PFSK-1 (cell line): ENCODE measurements around the gene RAB3IP.

Source experiments
- FOXP2 ChIP-seq: optimal IDR thresholded peaks from 2 replicates; pipeline ENCODE3; 2011; ENCODE audit warnings: borderline replicate concordance, control low read depth, inconsistent platforms; ENCODE audit not compliant: insufficient read depth; ENCODE audit errors: extremely low read length, extremely low read depth
- POLR2AphosphoS5 ChIP-seq: IDR thresholded peaks from 2 replicates; pipeline ENCODE4 v1.6.1; 2012; ENCODE audit warnings: low read depth, mild to moderate bottlenecking, control low read depth, low read length, moderate library complexity
- REST ChIP-seq, 2 experiments: IDR thresholded peaks; 2 replicates each; pipeline versions ENCODE4 v1.6.1 to v1.8.0; 2011 to 2012; ENCODE audit warnings: low read depth in 2 of 2, low read length in 2 of 2, control low read depth in 1 of 2, inconsistent platforms in 1 of 2, mild to moderate bottlenecking in 1 of 2, moderate library complexity in 1 of 2; ENCODE audit not compliant: insufficient read depth in 1 of 2
- SIN3A ChIP-seq: IDR thresholded peaks from 2 replicates; pipeline ENCODE4 v1.6.1; 2012; ENCODE audit warnings: mild to moderate bottlenecking, low read length, moderate library complexity, borderline replicate concordance; ENCODE audit not compliant: insufficient read depth
- TAF1 ChIP-seq: IDR thresholded peaks from 2 replicates; pipeline ENCODE4 v1.6.1; 2012; ENCODE audit warnings: low read length, control low read depth, borderline replicate concordance; ENCODE audit not compliant: insufficient read depth

The RAB3IP gene

GRCh38 chr12:69708649-69709048 lies 30.0 kb upstream of the RAB3IP start:
- TF ChIP-seq FOXP2 = no peak
- no peak for TF ChIP-seq SIN3A
- TF ChIP-seq REST (IDR thresholded peaks at IDR 0.05; ENCODE audit: insufficient read depth in 1 of 2, low read depth in 2 of 2, low read length in 2 of 2) = no peak
- no peak for TF ChIP-seq POLR2AphosphoS5
- no peak for TF ChIP-seq TAF1

DNA sequence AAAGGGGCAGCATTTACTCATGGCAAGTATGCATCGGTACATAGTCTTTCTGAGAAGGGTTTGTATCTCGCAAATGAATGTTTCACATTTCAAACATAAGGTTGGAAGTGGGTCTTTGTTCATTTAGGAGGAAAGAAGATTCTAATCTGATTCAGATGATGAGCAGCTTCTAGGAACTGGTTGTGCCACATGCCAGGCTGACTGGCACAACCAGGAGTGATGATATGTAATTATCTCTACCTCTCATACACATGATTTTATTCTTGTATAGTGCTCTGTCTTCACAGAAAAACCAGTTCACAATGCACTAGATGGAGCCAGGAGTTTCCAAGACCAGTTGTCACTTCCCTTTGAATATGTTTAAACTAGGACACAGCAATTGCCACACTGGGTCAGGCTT lies 25.8 kb upstream of the RAB3IP start:
- TF ChIP-seq SIN3A (no peak), REST (IDR thresholded peaks at IDR 0.05; ENCODE audit: insufficient read depth in 1 of 2, low read depth in 2 of 2, low read length in 2 of 2) (no peak), TAF1 (no peak), POLR2AphosphoS5 (no peak), FOXP2 (no peak)

- TF ChIP-seq POLR2AphosphoS5 (no peak), SIN3A (no peak), FOXP2 (no peak), REST (IDR thresholded peaks at IDR 0.05; ENCODE audit: insufficient read depth in 1 of 2, low read depth in 2 of 2, low read length in 2 of 2) (no peak), TAF1 (no peak)
Measured at GRCh38 chr12:69714542-69714941, 24.1 kb upstream of the RAB3IP start.

DNA sequence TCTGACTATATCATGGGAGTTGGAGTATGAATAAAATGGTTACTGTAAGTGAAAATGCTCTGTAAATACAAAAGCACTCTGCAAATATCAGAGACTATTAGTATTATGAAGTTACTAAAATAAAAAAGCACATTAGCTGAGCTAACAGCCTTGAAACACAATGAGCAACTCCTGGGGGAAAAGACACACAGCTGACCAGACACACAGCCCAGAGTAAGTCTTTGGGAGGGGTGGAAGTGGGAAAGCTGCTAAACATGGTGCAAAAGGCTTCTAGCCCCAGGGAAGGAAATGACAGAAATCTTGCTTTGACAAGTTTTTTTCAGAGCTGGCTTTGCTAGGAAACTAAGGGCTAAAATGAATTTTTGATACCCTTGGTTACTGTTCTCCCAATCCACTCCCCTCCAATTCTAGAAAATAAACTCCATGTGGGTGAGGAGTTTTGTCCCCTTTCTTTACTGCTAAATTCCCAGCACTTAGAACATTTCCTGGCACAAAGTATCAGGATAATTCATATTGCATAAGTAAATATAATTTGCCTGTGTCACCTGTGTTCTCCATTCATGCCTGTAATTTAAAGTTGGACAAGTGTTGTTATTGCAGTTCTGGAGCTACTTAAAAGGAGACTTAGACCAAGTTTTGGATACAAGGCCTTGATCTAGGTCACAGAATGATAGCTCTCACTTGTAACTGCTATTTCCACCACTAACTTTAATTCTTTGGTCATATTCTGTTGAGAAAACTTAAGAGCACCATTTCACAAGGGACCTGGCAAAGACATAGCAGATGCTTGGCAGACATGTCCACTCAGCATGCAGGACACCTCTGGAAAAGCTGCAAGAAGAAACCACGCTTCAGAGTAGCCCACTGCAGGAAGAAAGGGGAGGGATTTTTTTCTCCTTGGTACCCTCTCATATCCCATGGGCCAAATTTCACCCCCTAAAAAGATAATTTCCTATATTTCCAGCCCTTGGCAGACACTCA lies 19.0 kb upstream of the RAB3IP start:
- TF ChIP-seq POLR2AphosphoS5 (no peak), FOXP2 (no peak), SIN3A (no peak), REST (IDR thresholded peaks at IDR 0.05; ENCODE audit: insufficient read depth in 1 of 2, low read depth in 2 of 2, low read length in 2 of 2) (no peak), TAF1 (no peak)
